GM19455 (cell line): ENCODE measurements around the gene NKX2-8.

Experiments
- ATAC-seq: cut with Tn5 transposase; IDR thresholded peaks from one replicate; pipeline ENCODE4 v1.9.1; 2021; ENCODE audit not compliant: unreplicated experiment

NKX2-8 gene

GRCh38 chr14:36582011-36582873 lies at the start of gene NKX2-8:
TSS of gene NKX2-8 (minus strand) at chr14:36582614. CDS start at chr14:36582389, 225 bp downstream.
- no peak for ATAC-seq

GRCh38 chr14:36627981-36628380 lies 45.6 kb upstream of the NKX2-8 start:
- ATAC-seq: no peak

DNA sequence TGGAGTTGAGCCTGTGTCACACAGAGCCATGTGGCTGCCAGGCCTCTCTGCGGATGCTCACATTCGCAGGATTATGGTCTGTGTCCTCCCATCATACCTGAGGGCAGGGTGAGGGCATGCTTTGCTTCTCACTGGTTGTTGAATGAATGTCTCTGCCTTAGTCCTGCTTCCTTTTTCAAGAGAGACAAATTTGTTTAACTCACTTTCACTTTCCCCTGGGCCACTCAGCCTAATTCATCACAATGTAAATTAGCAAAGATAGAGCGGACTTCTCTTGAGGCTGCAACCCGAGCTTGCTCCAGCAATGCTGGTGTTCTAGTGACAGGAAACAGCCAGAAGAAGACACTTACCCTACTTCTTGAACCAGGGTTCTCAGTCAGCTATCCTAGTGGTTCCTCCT lies 43.7 kb upstream of the NKX2-8 start:
- ATAC-seq: no peak

DNA sequence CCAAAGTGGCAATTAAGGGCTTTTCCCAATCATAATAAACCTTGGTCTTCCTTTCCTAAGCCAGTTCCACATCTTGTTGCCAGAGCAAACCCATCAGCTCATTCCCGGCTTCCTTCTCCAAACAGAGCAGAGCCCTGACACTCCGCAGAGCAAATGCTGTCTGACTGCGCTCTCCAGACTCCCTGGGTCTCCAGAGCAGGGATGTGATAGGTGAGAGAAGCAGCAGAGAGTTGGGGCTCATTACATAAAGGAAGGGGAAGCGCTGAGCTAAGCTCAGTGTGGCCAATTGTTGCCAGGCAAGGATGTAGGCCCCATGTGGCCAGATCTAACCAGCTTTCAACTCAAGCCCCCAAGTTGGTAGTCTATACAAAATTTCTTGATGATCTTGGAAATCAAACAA lies 43.0 kb upstream of the NKX2-8 start:
- ATAC-seq: no peak

GRCh38 chr14:36625014-36625413 lies 42.6 kb upstream of the NKX2-8 start:
- ATAC-seq: no peak

DNA sequence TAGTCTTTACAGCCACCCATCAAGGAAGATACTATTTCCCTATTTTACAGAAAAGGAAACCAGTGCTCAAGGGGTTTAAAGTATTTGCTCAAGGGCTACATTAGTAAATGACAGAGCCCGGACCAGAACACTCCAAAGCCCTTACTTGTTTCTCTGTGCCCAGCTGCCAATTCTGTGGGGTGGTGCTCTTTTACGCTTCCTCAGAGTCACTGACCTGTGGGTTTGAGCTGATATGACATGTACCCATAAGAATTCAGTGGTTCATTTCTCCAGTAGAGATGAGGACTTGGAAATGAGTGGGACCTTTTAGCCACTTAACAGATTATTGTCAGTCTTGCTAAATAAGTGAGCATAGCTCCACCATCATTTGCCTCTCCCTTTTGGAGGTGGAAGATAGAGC lies 37.4 kb upstream of the NKX2-8 start:
- no peak for ATAC-seq

GRCh38 chr14:36619131-36619530 lies 36.7 kb upstream of the NKX2-8 start:
- no peak for ATAC-seq

- ATAC-seq: no peak
Measured at GRCh38 chr14:36618641-36619040, 36.2 kb upstream of the NKX2-8 start.

- no peak for ATAC-seq
Measured at GRCh38 chr14:36617824-36618223, 35.4 kb upstream of the NKX2-8 start.

DNA sequence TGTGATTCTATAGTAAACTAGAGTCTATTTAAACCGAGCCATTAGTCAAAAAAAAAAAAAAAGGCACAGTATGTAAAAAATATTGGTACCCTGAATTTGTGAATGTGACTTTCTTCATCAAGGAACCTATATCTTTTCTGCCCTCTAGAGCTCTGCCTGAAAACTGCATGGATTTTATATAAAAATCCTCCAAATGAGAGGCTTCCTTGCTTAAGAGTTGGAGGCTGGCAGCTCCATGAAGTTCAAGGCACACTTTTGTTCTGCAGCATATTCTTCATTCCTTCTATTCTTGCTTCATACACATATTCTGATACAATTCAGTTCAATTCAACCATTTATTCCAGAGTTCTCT lies 23.1 kb upstream of the NKX2-8 start:
- no peak for ATAC-seq

GRCh38 chr14:36604757-36605505 lies 22.5 kb upstream of the NKX2-8 start:
- ATAC-seq: peak; percentile 64

DNA sequence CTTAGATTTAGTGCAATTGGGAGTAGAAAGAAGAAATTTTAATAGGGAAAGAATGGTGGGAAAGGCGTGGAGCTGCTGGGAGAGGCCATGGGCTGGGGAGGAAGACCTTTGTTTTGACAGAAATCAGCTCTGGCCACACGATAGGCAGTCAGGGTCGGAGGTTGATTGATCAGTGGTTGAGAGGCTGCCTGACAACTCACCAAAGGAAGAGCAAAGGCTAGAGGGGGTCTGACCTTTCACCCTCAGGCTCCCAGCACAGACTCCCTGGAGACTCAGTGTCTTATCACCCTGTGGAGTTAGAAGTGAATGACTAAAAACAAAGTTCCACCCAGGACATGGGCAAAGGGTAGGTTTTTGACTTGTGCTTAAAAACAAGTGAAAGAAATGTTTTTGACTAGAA lies 18.0 kb upstream of the NKX2-8 start:
- no peak for ATAC-seq

- no peak for ATAC-seq
Measured at GRCh38 chr14:36591482-36591881, 9.1 kb upstream of the NKX2-8 start.

- no peak for ATAC-seq
Measured at GRCh38 chr14:36588788-36589187, 6.4 kb upstream of the NKX2-8 start.

DNA sequence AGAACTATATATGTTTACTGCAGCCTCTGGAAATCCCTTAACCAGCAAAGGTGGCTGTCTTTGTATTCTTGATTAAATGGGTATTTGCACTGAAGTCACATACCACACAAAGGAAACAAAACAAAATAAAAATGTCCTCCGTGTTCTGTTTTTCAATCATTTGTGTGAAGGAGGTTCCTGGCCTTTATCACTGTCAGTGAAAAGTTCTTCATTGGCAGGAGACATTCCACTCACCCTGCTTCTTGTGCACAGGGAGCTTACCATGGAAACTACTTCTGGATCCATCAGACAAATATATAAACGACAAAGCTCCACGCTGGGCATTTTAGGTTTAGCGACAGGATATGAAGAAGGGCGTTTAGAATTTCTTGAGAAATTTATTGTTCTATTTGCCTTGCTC lies 5.7 kb upstream of the NKX2-8 start:
- ATAC-seq: no peak

DNA sequence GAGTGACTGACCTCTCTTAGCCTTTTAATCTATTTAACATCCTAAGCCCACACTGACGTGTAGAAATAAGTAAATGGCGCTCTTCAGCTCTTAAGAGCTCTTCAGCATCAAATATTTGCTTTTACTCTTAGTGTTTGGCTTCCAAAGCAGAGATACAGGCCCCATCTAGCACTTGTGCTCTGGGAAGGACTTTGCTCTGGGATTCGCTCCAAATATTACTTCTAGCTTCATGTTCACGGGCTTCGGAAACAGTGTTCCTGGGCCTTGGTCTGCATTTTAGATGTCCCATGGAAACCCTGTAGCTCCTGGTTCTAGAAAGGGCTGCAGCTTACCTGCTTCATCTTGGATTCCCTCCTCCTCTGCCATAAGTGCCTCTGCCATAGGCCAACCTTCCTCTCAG lies 2.7 kb upstream of the NKX2-8 start:
- no peak for ATAC-seq

DNA sequence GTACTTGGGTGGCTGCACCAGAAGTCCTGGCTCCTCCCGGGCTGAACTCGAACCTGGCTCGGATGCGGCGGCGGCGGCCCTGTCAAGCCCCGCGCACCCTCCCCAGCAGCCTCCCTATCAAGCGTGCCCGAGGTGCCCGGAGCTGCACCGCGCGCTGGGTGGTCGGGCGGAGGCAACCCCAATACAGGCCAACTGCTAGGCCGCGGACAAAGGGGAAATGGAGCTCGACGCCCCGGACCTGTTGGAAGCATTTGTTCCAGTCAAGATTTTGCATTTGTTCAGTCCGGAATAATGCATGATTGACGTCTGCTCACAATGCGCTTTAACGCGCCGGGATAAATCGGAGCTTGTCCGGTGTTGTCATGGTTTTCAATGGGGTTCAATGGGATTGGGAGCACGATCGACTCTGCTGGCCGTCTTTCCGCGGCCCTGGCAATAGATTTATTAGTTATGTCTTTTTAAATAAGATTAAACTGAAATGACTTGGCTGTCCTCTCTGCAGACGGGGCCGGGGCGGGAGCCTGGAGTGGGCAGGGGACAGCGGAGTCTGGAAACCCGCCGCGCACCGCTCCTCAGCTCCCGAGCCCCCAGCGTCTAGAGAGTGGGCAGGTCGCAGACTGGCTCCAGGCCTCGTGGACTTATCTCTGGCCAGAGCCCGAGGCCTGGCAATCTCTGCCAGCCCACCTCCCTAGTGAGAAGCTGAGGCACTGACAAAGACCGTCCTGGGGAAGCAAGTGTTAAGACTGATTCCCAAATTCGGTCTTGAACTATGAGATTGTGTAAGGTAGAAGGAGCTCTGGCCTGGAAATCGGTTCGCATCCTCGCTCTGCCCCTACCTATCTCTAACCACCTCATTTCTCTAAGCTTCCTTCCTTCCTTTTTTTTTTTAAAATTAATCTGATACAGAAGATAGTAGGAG lies 1.7 kb upstream of the NKX2-8 start:
- no peak for ATAC-seq

- ATAC-seq: no peak
Measured at GRCh38 chr14:36583242-36583892, 953 bp upstream of the NKX2-8 start.

- no peak for ATAC-seq
Measured at GRCh38 chr14:36582874-36583241, 444 bp upstream of the NKX2-8 start.

DNA sequence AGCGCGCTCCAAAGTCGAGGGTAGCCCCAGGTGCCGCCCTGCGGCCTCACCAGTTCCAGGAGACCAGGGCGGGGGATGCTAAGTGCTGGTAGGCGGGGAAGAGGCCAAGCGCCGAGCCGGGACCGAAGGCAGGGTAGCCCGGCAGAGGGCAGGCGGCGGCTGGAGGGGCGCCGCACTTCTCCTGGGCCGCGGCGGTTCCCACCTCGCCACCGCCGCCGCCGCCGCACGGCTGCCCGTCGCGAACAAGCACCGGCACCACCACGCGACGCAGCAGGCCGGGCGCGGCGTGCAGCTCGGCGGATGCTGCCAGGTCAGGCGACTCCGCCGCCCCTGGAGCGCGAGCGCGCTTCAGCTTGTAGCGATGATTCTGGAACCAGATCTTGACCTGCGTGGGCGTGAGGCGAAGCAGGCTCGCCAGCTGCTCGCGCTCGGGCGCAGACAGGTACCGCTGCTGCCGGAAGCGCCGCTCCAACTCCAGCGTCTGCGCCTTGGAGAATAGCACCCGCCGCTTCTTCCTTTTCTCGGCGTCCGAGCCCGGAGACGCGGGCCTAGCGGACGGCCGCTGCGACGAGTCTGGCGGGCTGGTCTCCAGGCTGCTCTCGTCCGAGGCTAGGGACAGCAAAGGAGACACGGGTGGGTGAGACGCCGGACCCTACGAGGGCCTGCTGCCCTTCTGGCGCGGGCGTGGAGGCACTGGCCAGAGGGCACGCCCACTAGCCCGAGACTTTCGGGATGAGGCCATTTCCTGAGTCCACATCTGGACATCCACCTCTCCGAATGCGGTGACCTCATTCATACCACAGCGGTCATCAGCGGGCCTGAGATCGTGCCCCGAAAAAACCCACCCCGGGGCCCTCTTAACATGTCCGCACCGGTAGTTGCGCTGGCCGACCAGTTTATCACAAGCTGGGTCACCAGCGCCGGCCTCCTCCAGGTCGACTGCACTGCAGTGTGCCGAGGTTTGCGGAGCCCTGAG lies 1.3 kb downstream of the NKX2-8 start:
- no peak for ATAC-seq
